Measurements from ENCODE around the gene GIMD1. TPM values are rescaled to one million over a fixed set of nuclear protein-coding genes. Genes with fewer than 3 reads are reported as not detected.

GIMD1 gene
- total and polyA plus RNA-seq, 4 donors: not detected

GRCh38 chr4:106373026-106373425 lies 4.4 kb upstream of the GIMD1 start:
- no peaks in the 10 kb centered on the region for H3K4me1 ChIP-seq (ENCODE audit: control insufficient read depth in 4 of 4, insufficient read depth in 4 of 4, low read length in 3 of 4)
- DNase-seq (ENCODE audit: low spot score): no peak
- H3K36me3 ChIP-seq (ENCODE audit: control insufficient read depth in 4 of 4, insufficient read depth in 3 of 4, low read depth in 1 of 4, low read length in 3 of 4): no peaks in the 10 kb centered on the region
- no peak overlapping the region for H3K4me3 ChIP-seq (ENCODE audit: low read depth in 1 of 3, low read length in 3 of 3)
- no peaks in the 10 kb centered on the region for H3K9me3 ChIP-seq (ENCODE audit: control insufficient read depth in 4 of 4, low read length in 3 of 4)
- TF ChIP-seq RAD21 (IDR thresholded peaks at IDR 0.05): no peak
- TF ChIP-seq EGR1 (IDR thresholded peaks at IDR 0.05; ENCODE audit: low read depth in 2 of 2): no peak
- TF ChIP-seq HNF4G (IDR thresholded peaks at IDR 0.05): no peak
- TF ChIP-seq, protein P1, sequence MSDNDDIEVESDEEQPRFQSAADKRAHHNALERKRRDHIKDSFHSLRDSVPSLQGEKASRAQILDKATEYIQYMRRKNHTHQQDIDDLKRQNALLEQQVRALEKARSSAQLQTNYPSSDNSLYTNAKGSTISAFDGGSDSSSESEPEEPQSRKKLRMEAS (IDR thresholded peaks at IDR 0.05): no peak
- TF ChIP-seq YY1 (IDR thresholded peaks at IDR 0.05): no peak
- TF ChIP-seq JUND (IDR thresholded peaks at IDR 0.05): no peak
- TF ChIP-seq, protein P2, sequence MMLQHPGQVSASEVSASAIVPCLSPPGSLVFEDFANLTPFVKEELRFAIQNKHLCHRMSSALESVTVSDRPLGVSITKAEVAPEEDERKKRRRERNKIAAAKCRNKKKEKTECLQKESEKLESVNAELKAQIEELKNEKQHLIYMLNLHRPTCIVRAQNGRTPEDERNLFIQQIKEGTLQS (IDR thresholded peaks at IDR 0.05): no peak
- no peak for TF ChIP-seq GABPA (IDR thresholded peaks at IDR 0.05 in 1 of 2, conservative IDR thresholded peaks at IDR 0.05 in 1 of 2)
- TF ChIP-seq ZBTB33 (IDR thresholded peaks at IDR 0.05): no peak
- TF ChIP-seq RXRA (IDR thresholded peaks at IDR 0.05): no peak
- no peak for TF ChIP-seq HNF4A (conservative IDR thresholded peaks at IDR 0.05)
- TF ChIP-seq TAF1 (conservative IDR thresholded peaks at IDR 0.05): no peak
- TF ChIP-seq CTCF (IDR thresholded peaks at IDR 0.05; ENCODE audit: low read depth, low read length, missing input control): no peak
- TF ChIP-seq FOXA2 (IDR thresholded peaks at IDR 0.05): no peak
- no peak for TF ChIP-seq FOXA1 (IDR thresholded peaks at IDR 0.05)
- H3K27ac ChIP-seq (ENCODE audit: low read depth in 1 of 2, low read length in 2 of 2): no peak overlapping the region
- H3K27me3 ChIP-seq (ENCODE audit: control insufficient read depth in 4 of 4, insufficient read depth in 4 of 4, low read length in 3 of 4): peaks cover 0 to 7% (median 0%) of the 10 kb centered on the region in 4 donors
- H3K9ac ChIP-seq (ENCODE audit: low read depth in 1 of 2, low read length in 2 of 2): no peak overlapping the region
- 77% methylated on average over 3 of the region's 3 CpGs for WGBS

- H3K9me3 ChIP-seq (ENCODE audit: control insufficient read depth in 4 of 4, low read length in 3 of 4): no peaks in the 10 kb centered on the region
These were observed 2.6 kb upstream of the GIMD1 start for GRCh38 chr4:106371161-106371560.

GRCh38 chr4:106370214-106370613 lies 1.6 kb upstream of the GIMD1 start:
- Histone ChIP-seq H3K9me3 (ENCODE audit: control insufficient read depth in 4 of 4, low read length in 3 of 4) (no peaks in the 10 kb centered on the region), H3K36me3 (ENCODE audit: control insufficient read depth in 4 of 4, insufficient read depth in 3 of 4, low read depth in 1 of 4, low read length in 3 of 4) (no peaks in the 10 kb centered on the region), H3K4me1 (ENCODE audit: control insufficient read depth in 4 of 4, insufficient read depth in 4 of 4, low read length in 3 of 4) (no peaks in the 10 kb centered on the region), H3K27ac (ENCODE audit: low read depth in 1 of 2, low read length in 2 of 2) (no peak overlapping the region), H3K27me3 (ENCODE audit: control insufficient read depth in 4 of 4, insufficient read depth in 4 of 4, low read length in 3 of 4) (peaks cover 0 to 7% (median 0%) of the 10 kb centered on the region in 4 donors), H3K4me3 (ENCODE audit: low read depth in 1 of 3, low read length in 3 of 3) (no peak overlapping the region), H3K9ac (ENCODE audit: low read depth in 1 of 2, low read length in 2 of 2) (no peak overlapping the region)
- WGBS: 57% methylated on average over 2 of the region's 2 CpGs
- no peak for TF ChIP-seq EGR1 (IDR thresholded peaks at IDR 0.05; ENCODE audit: low read depth in 2 of 2)
- no peak for TF ChIP-seq HNF4A (conservative IDR thresholded peaks at IDR 0.05)
- no peak for TF ChIP-seq TAF1 (conservative IDR thresholded peaks at IDR 0.05)
- TF ChIP-seq RXRA (IDR thresholded peaks at IDR 0.05): no peak
- TF ChIP-seq RAD21 (IDR thresholded peaks at IDR 0.05): no peak
- no peak for TF ChIP-seq SP1 (IDR thresholded peaks at IDR 0.05)
- TF ChIP-seq FOXA2 (IDR thresholded peaks at IDR 0.05): no peak
- TF ChIP-seq HNF4G (IDR thresholded peaks at IDR 0.05): no peak
- TF ChIP-seq, protein P2 (IDR thresholded peaks at IDR 0.05): no peak
- TF ChIP-seq, protein P1 (IDR thresholded peaks at IDR 0.05): no peak
- no peak for DNase-seq (ENCODE audit: low spot score)

More at GRCh38 chr4:106371161-106371560, 2.6 kb upstream of the GIMD1 start:
- TF ChIP-seq NR2F2 (IDR thresholded peaks at IDR 0.05): no peak
- H3K4me3 ChIP-seq (ENCODE audit: low read depth in 1 of 3, low read length in 3 of 3): no peak overlapping the region
- H3K27ac ChIP-seq (ENCODE audit: low read depth in 1 of 2, low read length in 2 of 2): no peak overlapping the region
- no peak overlapping the region for H3K9ac ChIP-seq (ENCODE audit: low read depth in 1 of 2, low read length in 2 of 2)
- peaks cover 0 to 7% (median 0%) of the 10 kb centered on the region in 4 donors for H3K27me3 ChIP-seq (ENCODE audit: control insufficient read depth in 4 of 4, insufficient read depth in 4 of 4, low read length in 3 of 4)
- no peak for DNase-seq (ENCODE audit: low spot score)
- H3K4me1 ChIP-seq (ENCODE audit: control insufficient read depth in 4 of 4, insufficient read depth in 4 of 4, low read length in 3 of 4): no peaks in the 10 kb centered on the region
- H3K36me3 ChIP-seq (ENCODE audit: control insufficient read depth in 4 of 4, insufficient read depth in 3 of 4, low read depth in 1 of 4, low read length in 3 of 4): no peaks in the 10 kb centered on the region
